GM21576 (cell line): Measurements from ENCODE around the gene MED12L.

Experiments used
- ATAC-seq: cut with Tn5 transposase; IDR thresholded peaks from one replicate; pipeline ENCODE4 v1.9.1; 2021; ENCODE audit warnings: mild to moderate bottlenecking, moderate library complexity; ENCODE audit not compliant: unreplicated experiment

The MED12L gene

DNA sequence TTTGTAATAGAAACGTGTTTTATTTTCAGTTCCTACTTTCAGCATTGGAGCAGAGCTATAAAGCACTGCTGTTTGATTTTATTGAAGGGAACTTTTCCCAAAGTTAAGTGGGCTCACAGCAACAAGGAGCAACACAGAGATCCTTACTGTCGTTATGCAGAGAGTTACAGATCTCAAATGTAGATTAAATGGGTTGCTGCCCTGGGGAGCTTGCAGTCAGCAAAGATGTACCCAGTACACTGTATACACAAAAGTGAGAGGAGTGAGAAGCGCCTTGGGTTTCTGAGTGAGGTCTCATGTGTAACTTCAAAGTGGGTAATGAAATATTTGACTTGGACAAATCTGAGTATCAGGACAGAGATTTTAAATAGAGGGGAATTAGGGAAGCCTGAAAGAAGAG, 47.7 kb downstream of the MED12L start:
- no peak for ATAC-seq

- no peak for ATAC-seq
These were observed 48.5 kb downstream of the MED12L start for GRCh38 chr3:151133917-151134450.

DNA sequence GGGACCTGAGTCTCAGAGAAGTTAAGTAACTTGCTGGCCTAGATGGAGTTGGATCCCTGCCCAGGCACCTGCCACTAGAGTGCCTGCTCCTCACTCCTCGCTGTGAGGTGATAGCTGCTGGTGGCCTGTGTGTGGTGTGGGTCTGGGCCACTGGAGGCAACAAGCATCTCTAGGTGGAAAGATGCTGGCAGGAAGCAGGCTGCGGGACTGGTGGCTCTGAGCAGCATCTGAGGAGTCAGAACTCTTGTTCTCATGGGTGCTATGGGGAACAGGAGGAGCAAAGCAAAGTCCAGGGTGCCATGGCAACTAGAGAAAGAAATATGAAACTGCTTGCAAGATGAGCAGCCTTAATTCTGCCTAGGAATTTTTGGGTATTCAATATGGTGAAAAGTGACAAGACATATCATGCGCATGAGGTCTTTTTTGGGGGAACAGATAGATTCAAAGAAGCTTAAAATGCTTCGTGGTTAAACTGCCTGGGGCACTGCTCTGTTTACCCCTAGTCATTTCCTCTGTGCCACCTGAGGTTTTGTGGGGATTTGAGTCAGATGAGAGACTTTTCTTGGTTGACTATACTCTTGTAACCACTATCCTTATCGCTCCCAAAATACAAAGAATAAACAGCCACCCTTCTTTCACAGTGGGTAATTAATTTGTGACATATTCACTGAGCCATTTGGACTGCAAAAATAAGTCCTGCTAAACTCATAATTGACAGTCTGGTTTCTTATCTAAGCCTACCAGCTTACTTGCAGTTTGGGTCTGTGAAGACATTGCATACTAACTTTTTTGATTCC, 50.3 kb downstream of the MED12L start:
- ATAC-seq, result no peak

DNA sequence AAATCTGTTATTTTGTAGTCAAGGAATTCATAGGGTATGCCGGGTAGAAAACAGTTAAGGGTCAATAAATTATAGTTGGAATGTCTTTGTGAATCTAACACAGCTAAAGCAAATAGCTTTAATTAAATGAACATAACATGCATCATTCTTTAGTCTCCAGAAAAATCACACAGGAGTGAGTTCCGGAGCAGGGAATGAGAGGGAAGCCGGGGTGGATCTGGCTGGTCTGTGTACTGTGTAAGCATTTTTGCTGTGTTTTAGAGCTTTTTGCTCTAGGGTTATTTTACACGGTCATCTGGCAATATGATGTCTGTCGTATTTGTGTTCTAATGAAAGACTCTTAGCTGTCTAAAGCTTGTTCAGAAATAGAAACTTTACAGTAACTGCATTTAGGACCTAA, 57.5 kb downstream of the MED12L start:
- no peak for ATAC-seq

- no peak for ATAC-seq
These were observed 58.6 kb downstream of the MED12L start for GRCh38 chr3:151144016-151144415.

DNA sequence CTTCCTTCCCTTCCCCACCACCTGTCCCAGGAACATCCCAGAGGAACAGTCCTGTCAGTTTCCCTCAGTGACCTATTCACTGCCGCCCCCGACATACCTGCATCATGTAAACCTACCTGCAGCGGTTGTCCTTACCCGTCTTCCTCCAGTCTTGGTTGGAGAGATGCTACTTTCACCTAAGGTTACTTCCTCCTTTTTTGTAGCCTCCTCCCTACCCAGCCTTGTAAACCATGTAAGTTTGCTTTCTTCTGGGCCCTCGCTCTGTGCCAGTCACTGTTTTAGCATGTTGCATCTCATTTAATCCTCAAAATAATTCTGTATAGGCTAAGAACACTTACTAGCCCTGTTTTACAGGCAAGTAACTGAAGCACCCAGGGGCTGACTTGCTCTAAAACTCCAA, 59.3 kb downstream of the MED12L start:
- no peak for ATAC-seq

DNA sequence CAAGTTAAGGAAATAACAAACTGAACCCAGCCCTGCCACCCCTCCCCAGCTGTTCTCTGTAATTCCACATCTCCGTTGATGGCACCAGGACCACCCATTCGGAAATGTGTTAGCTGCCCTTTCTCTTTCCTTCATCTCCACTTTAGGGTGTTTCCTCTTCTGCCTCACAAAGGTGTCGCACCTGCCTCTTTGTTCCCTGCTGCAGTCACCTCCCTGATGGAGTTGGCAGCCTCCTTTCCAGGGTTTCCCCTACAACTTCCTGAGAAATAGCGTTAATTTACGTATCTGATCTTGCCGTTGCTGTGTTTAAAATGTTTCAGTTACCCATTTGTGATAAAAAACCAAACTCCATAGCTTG, 60.2 kb downstream of the MED12L start:
- ATAC-seq, result no peak

DNA sequence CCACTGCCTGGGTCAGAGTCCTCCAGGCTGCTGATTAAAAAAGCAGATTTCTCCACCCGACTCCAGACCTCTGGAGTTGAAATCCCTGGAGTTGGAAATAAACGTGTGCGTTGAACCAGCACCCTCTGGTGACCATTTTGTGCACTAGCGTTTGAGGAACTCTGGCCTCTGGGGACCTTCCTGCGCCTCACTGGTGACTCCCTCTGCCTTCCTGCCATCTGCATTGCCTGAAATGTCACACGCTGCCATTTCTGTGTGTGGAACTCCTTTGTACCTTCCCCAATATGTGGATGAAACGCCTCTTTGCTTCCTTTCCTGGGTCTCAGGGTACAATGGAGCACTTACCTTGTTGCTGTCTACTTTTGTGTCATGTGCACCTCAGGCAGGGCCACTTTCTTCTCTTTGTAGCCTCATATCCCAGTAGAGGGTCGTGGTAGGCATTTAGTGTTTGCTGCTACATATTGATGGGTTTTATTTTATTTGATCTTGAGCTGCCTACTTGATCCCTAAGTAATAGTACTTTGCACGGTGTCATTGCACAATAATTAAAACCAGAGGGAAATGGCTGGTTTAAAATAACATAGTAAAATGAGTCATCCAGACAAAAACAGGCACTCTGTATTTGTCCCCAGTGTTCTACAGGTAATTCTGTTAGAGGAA, 60.7 kb downstream of the MED12L start:
- ATAC-seq, result peak; percentile 96

DNA sequence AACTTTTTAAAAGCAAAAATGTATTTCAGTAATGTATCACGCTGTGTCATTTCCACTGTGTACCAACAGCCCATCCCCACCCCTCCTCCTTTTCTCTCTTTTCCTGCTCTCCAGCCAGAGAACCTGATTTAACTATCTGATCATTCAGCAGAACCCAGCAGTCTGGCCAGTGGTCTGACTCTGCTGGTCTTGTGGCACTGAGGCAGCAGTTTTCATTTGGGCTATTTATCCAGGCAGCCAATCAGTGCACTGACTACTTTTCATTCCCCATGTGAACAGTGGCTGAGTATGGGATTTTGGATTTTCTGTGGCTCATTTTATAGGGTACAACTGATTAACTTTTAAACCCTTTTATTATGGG, 61.2 kb downstream of the MED12L start:
- ATAC-seq, result peak; percentile 1

GRCh38 chr3:151147299-151147698, 61.8 kb downstream of the MED12L start:
- no peak for ATAC-seq

GRCh38 chr3:151152455-151153079, 67.1 kb downstream of the MED12L start:
- no peak for ATAC-seq

DNA sequence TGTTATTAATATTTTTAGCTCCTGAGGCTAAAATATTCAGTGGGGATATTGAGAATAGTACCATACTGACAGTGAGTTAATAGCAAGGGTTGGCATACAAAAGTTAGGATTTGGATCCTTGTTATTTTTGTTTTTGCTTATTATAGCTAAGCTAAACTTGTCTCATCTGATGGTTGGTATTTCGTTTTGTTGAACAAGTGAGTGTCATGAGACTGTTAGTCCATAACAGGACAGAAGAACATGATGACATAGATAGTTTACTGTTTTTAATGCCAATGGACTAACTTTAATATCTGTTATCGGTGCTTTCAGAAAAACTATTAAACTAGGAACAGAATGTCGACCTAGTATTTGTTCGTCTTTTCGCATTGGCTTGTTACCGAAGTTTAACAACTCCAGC, 69.1 kb downstream of the MED12L start:
- no peak for ATAC-seq

- no peak for ATAC-seq
These were observed 70.1 kb downstream of the MED12L start for GRCh38 chr3:151155409-151156128.

- ATAC-seq, result peak; percentile 90
These were observed 71.3 kb downstream of the MED12L start for GRCh38 chr3:151156618-151157216.

DNA sequence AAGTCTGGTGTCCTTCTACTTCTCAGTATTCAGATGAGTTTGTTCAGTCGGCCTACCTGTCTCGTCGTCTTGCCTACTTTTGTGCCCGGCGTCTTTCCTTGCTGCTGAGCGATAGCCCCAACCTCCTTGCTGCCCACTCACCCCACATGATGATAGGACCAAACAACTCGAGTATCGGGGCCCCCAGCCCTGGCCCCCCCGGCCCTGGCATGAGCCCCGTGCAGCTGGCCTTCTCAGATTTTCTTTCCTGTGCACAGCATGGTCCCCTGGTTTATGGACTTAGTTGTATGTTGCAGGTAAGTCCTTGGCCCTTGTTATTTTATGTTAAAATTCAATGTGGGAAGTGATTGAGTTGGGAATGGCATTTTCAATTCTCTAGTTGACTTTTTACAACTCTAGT, 74.3 kb downstream of the MED12L start:
- ATAC-seq, result no peak

DNA sequence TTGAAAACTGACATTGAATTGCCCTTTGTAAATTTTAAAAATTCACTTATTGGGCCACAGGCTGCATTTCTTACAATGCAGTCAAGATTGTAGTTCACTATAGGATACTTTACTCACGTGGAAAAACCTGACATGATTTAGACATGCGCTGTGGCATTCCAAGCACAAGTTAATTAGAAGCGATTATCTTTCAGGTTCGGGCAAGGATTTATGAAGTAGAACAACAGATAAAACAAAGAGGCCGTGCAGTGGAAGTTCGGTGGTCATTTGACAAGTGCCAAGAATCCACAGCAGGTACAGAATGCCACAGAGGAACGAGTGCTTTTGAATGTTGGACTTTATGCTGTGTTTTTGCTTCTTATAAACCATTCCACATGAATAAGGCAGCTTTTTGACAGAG, 79.8 kb downstream of the MED12L start:
- ATAC-seq, result no peak

GRCh38 chr3:151166161-151166560, 80.7 kb downstream of the MED12L start:
- no peak for ATAC-seq

DNA sequence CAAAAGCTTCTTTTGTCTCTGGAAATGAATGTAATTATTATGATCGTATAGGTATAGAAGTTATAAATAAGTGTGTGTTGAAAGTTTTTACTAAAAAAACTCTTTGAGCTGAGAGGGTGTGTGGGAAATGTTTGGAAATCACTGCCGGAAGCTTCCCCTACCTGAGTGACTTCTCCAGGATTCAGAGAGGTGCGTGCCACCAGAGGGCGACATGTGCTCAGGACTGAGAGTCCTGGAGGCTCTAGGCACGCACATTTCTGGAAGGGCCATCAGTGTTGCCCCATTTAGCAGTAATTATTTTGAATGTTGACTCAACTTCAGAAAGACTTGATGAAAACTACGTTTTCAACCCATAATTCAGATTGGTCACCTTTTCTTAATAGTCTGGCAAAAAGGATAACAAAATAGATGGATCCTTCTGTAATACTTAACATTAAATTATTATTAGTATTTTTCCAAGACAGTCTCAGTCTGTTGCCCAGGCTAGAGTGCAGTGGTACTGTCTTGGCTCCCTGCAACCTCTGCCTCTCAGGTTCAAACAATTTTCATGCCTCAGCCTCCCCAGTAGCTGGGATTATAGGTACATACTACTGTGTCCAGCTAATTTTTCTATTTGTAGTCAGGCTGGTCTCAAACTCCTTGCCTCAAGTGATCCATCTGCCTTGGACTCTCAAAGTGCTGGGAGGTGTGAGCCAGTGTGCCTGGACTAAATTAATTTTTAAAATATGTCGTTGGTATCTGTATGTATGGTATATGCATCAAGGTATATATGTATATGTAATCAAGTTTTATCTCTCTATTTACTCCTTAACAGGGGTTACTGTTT, 83.0 kb downstream of the MED12L start:
- peak; percentile 53 for ATAC-seq

GRCh38 chr3:151169262-151169947, 83.9 kb downstream of the MED12L start:
- peak; percentile 35 for ATAC-seq
